A549 (cell line): Measurements from ENCODE around the gene ITGB2.

ENCODE experiments used
- BHLHE40 ChIP-seq: IDR thresholded peaks from 2 replicates; pipeline ENCODE4 v1.6.1; 2012; ENCODE audit warnings: low read depth, low read length, inconsistent platforms
- CTCF ChIP-seq: fragments of >200 bp; sonication (Bioruptor Twin); formaldehyde crosslinking; IDR thresholded peaks from 3 replicates; pipeline ENCODE4 v1.5.1; 2016
- E2F6 ChIP-seq: IDR thresholded peaks from 2 replicates; pipeline ENCODE4 v1.6.1; 2012; ENCODE audit warnings: low read depth, borderline replicate concordance
- POLR2A ChIP-seq: IDR thresholded peaks from 2 replicates; pipeline ENCODE4 v1.6.1; 2012; ENCODE audit warnings: mild to moderate bottlenecking, low read length
- RAD21 ChIP-seq, 2 experiments: fragments of >200 bp in 1 of 2; sonication (Bioruptor Twin) in 1 of 2; formaldehyde crosslinking in 1 of 2; IDR thresholded peaks in 1 of 2; conservative IDR thresholded peaks in 1 of 2; 2 replicates in 1 of 2; 3 replicates in 1 of 2; pipeline ENCODE4 v1.6.1; 2012 to 2018; ENCODE audit warnings: inconsistent platforms in 1 of 2

- no peak for TF ChIP-seq BHLHE40
- no peak for TF ChIP-seq CTCF
- TF ChIP-seq POLR2A = no peak
- TF ChIP-seq E2F6 = no peak
- no peak for TF ChIP-seq RAD21 (conservative IDR thresholded peaks at IDR 0.05 in 1 of 2, IDR thresholded peaks at IDR 0.05 in 1 of 2)
Observed at GRCh38 chr21:44899768-44900558, 20.7 kb downstream of the ITGB2 start.
